WERI-Rb-1 (cell line): ENCODE data around the gene CDKN2B-AS1.
A peak's percentile ranks its signal among the peaks of the same experiment; 100 is the strongest.

ENCODE experiments used
- DNase-seq: peaks from one replicate; pipeline ENCODE4 v3.0.0-alpha.2; 2020
- H3K27ac ChIP-seq: fragments of 250-450 bp; sonication (Bioruptor Pico); 2 replicates; pipeline ENCODE4 v1.5.1; 2020; ENCODE audit warnings: mild to moderate bottlenecking, moderate library complexity
- H3K27me3 ChIP-seq: fragments of 250-450 bp; sonication (Bioruptor Pico); 2 replicates; pipeline ENCODE4 v1.5.1; 2021; ENCODE audit warnings: mild to moderate bottlenecking, low read depth, moderate library complexity; ENCODE audit not compliant: insufficient read depth, severe bottlenecking
- H3K36me3 ChIP-seq: fragments of 250-450 bp; sonication (Bioruptor Pico); 2 replicates; pipeline ENCODE4 v1.5.1; 2020; ENCODE audit warnings: mild to moderate bottlenecking, moderate library complexity
- H3K4me3 ChIP-seq: 2 replicates; pipeline ENCODE4 v1.5.1; 2011; ENCODE audit warnings: low read depth, mild to moderate bottlenecking, control low read depth, low read length
- H3K9me3 ChIP-seq: fragments of 250-450 bp; sonication (Bioruptor Pico); 2 replicates; pipeline ENCODE4 v1.5.1; 2021; ENCODE audit warnings: mild to moderate bottlenecking, moderate library complexity; ENCODE audit not compliant: severe bottlenecking
- CTCF ChIP-seq: IDR thresholded peaks from 2 replicates; pipeline ENCODE4 v1.5.1; 2011; ENCODE audit warnings: low read depth, mild to moderate bottlenecking, control low read depth, inconsistent platforms, low read length

The CDKN2B-AS1 gene

GRCh38 chr9:21993007-21993406 is 1.6 kb upstream of the CDKN2B-AS1 start:
- H3K36me3 ChIP-seq: peaks cover 9% of the 10 kb centered on the region
- H3K27ac ChIP-seq: peak overlapping the region; percentile 87
- no peak for DNase-seq
- H3K9me3 ChIP-seq: no peaks in the 10 kb centered on the region
- no peak for TF ChIP-seq CTCF
- H3K4me3 ChIP-seq: peak overlapping the region; percentile 60
- H3K27me3 ChIP-seq: peaks cover 3% of the 10 kb centered on the region

DNA sequence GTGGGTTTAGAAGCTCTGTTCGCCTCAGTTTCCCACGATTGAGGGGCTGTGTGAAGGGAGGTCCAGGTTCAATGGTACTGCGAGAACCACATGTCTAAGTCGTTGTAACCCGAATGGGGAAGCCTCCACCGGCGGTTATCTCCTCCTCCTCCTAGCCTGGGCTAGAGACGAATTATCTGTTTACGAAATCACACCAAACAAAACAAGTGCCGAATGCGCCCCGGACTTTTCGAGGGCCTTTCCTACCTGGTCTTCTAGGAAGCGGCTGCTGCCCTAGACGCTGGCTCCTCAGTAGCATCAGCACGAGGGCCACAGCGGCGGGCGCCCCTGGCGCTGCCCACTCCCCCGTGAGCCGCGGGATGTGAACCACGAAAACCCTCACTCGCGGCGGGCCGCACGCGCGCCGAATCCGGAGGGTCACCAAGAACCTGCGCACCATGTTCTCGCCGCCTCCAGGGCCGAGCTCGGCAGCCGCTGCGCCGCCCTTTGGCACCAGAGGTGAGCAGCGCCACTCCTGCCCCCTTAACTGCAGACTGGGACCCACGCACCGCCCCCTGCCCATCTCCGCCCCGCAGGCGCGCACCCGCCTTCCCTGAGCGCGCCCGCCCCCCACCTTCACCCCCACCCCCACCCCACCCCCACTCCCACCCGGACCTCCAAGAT is 567 bp upstream of the CDKN2B-AS1 start, which contains the start of gene CDKN2A:
CDKN2A (minus strand) TSS at position 500 of the 663 bp plus-strand sequence.
- peak; percentile 38 for TF ChIP-seq CTCF
- Histone ChIP-seq H3K27ac (peak within 1 kb of the TSS; percentile 87), H3K36me3 (peaks cover 9% of the 10 kb centered on the region), H3K9me3 (no peaks in the 10 kb centered on the region), H3K4me3 (peak within 1 kb of the TSS; percentile 90), H3K27me3 (peaks cover 3% of the 10 kb centered on the region)
- peak; percentile 84 for DNase-seq

- Histone ChIP-seq H3K4me3 (peak overlapping the region; percentile 90), H3K36me3 (peaks cover 9% of the 10 kb centered on the region), H3K27ac (peak overlapping the region; percentile 84), H3K27me3 (peaks cover 3% of the 10 kb centered on the region), H3K9me3 (no peaks in the 10 kb centered on the region)
- no peak for TF ChIP-seq CTCF
- DNase-seq: peak; percentile 74
Observed at GRCh38 chr9:21995006-21995665, 545 bp downstream of the CDKN2B-AS1 start.

GRCh38 chr9:21995666-21996398 is 1.2 kb downstream of the CDKN2B-AS1 start:
- Histone ChIP-seq H3K9me3 (no peaks in the 10 kb centered on the region), H3K4me3 (peak overlapping the region; percentile 90), H3K36me3 (peaks cover 9% of the 10 kb centered on the region), H3K27me3 (peaks cover 3% of the 10 kb centered on the region), H3K27ac (peak overlapping the region; percentile 84)
- TF ChIP-seq CTCF: peak; percentile 27; the same call in 1 of the 2 replicates
- peak; percentile 51 for DNase-seq

- no peak for TF ChIP-seq CTCF
- Histone ChIP-seq H3K4me3 (no peak overlapping the region; the same call in 1 of the 2 replicates), H3K27ac (no peak overlapping the region; the same call in 1 of the 2 replicates)
Observed at GRCh38 chr9:21996438-21996837, 1.8 kb downstream of the CDKN2B-AS1 start.

More at GRCh38 chr9:21996438-21996837, 1.8 kb downstream of the CDKN2B-AS1 start:
- no peak for DNase-seq
- peaks cover 3% of the 10 kb centered on the region for H3K27me3 ChIP-seq
- H3K9me3 ChIP-seq: no peaks in the 10 kb centered on the region
- peaks cover 9% of the 10 kb centered on the region for H3K36me3 ChIP-seq
